HG03378 (cell line): ENCODE measurements around the gene DOK7.

Experiments used
- ATAC-seq: cut with Tn5 transposase; IDR thresholded peaks from one replicate; pipeline ENCODE4 v1.9.1; 2021; ENCODE audit warnings: mild to moderate bottlenecking, moderate library complexity; ENCODE audit not compliant: unreplicated experiment

Gene DOK7, protein sequence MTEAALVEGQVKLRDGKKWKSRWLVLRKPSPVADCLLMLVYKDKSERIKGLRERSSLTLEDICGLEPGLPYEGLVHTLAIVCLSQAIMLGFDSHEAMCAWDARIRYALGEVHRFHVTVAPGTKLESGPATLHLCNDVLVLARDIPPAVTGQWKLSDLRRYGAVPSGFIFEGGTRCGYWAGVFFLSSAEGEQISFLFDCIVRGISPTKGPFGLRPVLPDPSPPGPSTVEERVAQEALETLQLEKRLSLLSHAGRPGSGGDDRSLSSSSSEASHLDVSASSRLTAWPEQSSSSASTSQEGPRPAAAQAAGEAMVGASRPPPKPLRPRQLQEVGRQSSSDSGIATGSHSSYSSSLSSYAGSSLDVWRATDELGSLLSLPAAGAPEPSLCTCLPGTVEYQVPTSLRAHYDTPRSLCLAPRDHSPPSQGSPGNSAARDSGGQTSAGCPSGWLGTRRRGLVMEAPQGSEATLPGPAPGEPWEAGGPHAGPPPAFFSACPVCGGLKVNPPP

DNA sequence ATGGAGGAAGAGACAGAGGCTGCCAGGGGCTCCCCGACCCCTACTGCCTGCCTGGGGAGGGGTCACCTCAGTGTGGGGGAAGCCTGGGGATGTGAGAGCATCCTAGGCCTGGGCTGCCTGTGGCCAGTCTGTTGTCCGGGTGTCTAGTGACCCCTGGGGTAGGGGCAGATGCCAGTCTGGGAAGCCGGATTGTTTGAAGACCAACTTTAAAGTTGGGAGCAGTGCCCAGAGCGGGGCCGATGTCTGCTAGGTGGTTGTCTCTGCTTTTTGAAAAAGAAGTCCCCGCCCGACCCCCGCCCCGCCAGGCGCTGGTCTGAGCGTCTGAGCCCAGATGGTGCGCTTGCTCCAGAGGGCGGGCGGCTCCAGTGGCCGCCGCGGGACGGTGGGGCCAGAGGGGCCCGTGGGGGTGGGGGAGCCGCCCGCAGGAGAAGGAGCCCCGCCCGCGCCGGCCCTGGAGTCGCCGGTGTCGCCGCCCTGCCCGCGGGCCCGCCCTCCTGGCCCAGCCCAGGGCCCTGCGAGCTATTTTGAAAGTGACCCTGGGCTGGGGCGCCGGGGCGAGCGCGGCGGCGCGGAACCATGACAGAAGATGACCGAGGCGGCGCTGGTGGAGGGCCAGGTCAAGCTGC is at the start of gene DOK7:
Gene DOK7, plus strand, starts transcription at position 517 of the 626 bp plus-strand sequence. Its CDS starts 70 bp downstream, at position 587.
- ATAC-seq: no peak

DNA sequence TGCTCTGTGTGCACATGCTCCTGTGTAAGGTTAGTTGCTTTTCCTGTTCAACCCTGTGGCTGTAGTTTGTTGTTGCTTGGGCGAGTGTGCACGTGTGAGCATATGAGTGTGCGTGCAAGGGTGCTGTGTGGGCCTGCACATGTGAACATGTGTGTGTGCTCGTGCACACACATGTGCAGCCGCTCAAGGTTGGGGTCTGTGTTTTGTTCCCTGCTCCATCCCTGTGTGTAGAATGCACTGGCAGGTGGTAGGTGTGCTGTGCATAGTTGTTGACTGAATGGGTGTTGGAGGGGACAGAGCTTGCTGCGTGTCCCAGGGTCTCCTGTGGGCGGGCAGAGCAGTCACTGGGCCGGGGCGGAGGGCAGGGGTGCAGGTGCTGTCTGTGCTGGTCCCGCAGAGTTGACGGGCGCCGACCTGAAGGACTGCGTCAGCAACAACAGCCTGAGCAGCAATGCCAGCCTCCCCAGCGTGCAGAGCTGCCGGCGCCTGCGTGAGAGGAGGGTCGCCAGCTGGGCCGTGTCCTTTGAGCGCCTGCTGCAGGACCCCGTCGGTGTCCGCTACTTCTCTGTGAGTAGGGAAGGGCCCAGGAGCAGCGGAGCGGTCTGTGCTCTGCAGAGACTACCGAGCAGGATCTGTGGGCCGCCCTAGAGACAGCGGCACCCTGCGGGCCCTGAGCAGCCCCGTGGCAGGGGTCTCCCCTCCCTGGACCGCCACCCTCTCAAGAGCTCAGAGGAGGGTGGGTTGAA is 49.3 kb upstream of the DOK7 start:
- ATAC-seq: no peak

DNA sequence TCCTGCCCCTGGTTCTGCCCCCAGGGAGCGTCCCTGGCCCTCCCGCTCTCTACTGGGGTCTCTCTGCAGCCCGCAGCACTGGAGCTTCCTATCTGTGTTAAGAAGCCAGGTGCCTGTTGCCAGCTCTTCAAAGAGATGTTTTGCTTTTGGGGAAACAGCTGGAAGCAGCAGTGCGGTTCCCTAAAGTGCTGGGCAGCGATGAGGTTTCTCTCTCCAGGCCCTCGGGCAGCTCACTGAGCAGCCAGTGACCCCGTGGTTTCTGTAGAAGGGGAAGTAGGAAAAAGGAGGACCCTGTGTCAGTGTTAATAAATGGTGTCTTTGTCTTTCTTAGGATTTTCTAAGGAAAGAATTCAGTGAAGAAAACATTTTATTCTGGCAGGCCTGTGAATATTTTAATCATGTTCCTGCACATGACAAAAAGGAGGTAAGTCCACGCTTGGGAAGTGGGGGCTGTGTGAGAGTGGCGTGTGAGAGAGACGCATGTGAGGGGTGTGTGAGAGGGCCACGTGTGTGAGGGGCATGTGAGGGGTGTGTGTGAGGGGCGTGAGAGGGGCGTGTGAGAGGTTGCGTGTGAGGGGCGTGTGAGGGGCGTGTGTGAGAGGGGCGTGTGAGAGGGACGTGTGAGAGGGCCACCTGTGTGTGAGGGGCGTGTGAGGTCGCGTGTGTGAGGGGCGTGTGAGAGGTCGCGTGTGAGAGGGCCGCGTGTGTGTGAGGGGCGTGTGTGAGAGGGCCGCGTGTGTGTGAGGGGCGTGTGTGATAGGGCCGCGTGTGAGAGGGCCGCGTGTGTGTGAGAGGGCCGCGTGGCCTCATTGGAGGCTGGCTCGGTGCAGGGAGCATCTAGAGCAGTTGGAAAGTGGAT is 48.5 kb upstream of the DOK7 start:
- ATAC-seq: no peak

- ATAC-seq: no peak
Measured at GRCh38 chr4:3415471-3416141, 47.5 kb upstream of the DOK7 start.

- ATAC-seq: no peak
Measured at GRCh38 chr4:3416270-3416669, 46.8 kb upstream of the DOK7 start.

- no peak for ATAC-seq
Measured at GRCh38 chr4:3416821-3417221, 46.3 kb upstream of the DOK7 start.

DNA sequence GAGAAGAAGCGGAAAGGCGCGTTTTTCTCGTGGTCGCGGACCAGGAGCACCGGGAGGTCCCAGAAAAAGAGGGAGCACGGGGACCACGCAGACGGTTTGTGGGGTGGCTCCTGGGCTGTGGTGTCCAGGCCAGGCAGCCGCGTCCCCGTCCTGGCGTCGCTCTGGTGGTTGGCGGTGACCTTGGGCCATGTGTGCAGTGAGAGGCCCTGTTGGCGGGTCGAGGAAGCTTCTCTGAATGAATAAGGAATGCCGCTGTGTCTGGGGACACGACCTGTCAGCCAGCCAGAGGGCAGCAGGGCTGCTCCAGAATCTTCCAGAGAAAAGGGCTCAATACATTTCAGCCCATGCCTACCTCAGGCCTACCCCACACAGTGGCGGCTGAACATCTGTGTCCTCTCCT is 45.7 kb upstream of the DOK7 start:
- ATAC-seq: no peak

DNA sequence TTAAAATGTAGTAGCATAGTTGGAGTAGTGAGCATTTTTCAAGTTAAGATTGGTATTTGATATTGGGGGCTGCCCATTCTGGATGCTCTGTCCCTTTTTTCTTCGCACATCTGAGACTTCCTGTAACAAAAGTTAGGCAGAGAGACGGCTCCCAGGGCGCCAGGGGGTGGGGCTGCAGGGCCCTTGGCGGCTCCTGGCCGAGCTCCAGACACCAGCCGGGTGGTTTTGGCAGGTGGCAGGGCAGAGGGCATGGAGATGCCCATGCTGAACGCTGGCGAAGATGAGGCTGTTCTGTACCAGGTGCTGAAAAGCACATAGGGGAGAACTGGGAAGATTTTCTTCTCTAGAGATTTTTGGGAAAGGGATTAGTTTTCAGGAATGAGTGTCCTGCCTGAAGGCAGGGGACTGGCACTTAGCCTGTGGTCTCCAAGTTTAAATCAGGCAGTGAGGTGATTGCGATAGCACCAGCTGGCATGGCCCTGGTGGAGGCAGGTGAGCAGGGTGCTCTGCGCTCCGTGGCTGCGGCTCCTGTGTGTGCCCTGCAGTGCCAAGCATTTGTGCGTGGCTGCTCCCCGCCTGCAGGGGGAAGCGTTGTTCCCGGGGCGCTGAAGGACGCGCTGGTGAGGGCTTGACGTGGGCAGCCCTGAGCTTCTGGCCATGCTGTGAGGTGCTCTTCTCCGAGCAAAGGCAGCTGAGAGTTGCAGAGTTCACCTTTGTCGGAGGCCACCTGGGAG is 44.9 kb upstream of the DOK7 start:
- ATAC-seq: no peak

DNA sequence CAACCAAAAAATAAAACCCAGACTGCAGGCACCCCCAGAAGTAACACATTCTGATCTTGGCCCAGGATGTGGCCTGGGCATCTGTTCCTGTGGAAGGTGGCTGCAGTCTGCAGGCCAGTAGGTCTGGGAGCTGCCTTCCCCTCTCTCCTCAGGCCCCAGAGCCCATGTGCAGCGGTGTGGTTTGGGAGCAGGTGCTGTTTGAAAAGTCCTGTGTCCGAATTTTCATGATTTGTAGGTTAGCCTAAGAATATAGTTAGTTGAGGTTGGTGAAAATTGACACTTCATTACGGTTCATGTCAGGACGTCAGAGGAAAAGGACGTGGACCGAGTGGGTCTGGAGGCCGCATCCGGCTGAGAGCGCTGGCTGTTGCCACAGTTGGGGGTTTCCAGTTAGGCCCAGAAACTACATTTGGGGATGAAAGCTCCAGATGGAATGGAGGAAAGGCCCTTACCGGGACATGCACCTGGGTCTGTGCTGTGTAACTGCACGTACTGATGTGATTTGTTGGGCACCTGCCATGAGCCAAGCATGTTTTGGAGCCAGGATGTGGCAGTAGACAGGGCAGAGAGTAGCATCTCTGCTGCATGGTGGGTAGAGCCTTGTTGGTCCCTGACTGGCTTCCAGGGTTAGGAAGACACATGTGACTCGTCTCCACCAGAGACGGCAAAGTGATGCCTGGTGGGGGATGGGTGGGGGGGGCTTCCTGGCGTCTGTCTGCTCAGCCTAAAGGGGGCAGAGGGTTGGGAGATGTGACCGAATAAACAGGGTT is 43.1 kb upstream of the DOK7 start:
- no peak for ATAC-seq

DNA sequence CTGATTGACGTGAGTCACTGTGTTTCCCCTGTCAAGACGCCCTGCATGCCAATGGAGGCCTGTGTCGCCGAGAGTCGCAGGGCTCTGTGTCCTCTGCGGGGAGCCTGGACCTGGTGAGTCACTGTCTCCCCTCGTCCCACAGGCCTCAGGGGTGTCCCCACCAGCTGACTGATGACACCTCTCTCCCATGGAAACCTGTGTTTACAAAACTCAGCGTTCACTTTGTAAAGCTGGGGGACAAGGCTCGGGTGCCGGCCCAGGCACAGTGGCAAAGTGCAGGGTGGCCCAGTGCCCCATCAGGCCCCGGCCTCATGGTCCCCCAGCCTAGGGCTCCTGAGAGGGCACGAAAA is 42.5 kb upstream of the DOK7 start:
- no peak for ATAC-seq

GRCh38 chr4:3420956-3421355 is 42.1 kb upstream of the DOK7 start:
- ATAC-seq: no peak

DNA sequence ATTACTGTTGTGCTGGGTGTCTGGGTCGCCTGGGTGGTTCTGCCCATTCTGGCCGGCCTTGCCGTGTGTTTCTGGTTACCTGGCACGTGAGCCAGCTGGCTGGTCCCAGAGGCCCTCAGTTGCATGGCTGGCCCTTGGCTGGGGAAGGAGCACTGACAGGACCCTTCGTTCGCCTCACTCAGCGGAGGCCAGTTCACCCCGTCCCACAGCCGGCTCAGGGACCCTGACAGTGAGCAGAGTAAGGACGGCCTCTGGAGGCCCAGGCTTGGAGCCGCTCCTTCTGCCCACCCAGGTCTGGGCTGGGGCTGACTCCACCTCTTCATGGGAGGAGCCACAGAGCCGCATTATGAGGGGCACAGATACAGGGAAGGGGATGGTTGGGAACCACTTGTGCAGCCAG is 41.6 kb upstream of the DOK7 start:
- no peak for ATAC-seq

DNA sequence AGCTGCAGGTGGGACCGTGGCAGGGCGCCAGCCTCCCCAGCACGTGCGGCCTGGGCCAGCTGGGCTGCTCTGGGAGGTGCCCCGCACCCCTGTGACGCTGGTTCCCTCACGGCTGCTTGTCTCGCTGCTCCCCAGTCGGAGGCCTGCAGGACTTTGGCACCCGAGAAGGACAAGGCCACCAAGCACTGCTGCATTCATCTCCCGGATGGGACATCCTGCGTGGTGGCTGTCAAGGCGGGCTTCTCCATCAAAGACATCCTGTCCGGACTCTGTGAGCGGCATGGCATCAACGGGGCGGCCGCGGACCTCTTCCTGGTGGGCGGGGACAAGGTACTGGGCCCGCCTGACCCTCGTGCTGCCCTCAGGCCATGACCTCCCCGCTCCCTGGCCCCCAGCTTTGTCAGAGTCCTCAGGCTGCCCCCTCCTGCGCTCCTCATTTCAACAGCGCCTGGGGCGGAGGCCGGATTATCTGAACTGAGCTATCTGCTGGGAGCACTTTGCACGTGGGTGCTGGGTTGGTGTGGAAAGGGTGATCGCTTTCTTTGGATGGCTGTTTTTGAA is 40.8 kb upstream of the DOK7 start:
- ATAC-seq: no peak

DNA sequence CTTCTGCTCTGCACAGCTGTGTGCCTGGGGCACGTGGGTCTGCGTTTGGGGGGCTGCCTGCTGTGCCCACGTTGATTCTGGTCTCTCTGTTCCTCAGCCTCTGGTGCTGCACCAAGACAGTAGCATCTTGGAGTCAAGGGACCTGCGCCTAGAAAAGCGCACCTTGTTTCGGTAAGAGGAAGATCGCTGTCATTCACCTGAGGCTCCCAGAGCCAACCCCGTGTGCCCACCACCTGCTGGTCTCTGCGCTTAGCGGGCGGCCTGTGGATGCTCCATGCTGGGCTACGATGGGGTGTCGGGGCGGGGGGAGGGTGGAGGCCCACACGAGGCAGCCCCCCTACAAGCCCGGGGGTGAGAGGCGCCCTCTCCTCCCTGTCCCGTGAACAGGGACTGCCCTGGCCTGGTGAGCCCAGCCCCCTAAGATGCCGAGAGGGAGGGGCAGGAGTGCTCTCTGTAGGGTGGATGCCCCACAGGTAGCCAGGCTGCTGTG is 40.3 kb upstream of the DOK7 start:
- ATAC-seq: no peak

DNA sequence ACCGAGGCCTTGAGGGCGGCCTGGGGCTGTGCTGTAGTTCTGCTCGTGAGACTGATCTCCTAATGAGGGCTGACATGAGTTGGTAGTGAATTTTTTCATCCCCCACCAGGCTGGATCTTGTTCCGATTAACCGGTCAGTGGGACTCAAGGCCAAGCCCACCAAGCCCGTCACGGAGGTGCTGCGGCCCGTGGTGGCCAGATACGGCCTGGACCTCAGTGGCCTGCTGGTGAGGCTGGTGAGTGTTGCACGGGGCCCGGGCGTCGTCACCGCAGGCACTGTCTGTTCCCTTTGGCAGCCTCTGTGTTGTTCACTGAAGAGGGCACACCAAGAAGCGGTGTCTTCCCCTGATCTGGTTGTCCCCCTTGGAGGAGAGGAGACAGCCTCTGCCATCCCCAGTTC is 39.7 kb upstream of the DOK7 start:
- ATAC-seq: no peak

GRCh38 chr4:3423952-3424351 is 39.2 kb upstream of the DOK7 start:
- no peak for ATAC-seq

DNA sequence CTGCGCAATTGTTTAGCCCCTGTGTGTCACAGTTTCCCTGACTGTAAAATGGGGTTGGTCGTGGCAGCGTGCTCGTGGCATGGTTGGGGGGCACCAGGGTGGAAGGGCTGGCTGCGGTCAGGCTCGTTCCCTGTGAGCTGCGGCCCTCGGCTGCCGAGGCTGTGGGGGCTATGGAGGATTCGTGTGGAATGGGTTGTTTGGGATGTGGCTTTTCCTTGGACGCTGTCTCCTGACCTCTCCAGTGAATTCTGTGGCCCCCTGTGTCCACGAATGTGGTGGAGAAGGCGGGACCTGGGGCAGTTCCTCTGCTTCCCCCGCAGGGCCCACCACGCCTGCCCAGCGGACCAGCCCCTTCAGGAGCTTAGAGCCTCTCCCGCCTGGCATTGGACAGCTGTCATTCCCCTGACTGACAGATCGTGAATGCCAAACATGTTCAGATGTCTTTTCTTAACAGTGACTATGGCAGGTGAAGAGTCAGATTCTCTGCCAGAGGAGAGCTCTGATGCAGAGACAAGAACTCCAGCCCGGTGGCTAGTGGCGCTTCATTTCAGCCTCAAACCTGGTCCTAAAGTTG is 38.5 kb upstream of the DOK7 start:
- ATAC-seq: no peak
